MM.1S (cell line): Measurements from ENCODE around the gene NAGPA.

ENCODE experiments used
- CTCF ChIP-seq: fragments of 300-600 bp; sonication (generic); IDR thresholded peaks from 2 replicates; pipeline ENCODE4 v1.5.1; 2016; ENCODE audit warnings: antibody characterized with exemption, low read length, mixed read lengths
- EZH2phosphoT487 ChIP-seq: fragments of 300-600 bp; sonication (generic); IDR thresholded peaks from 2 replicates; pipeline ENCODE4 v1.6.1; 2018; ENCODE audit warnings: antibody characterized with exemption, low read length

DNA sequence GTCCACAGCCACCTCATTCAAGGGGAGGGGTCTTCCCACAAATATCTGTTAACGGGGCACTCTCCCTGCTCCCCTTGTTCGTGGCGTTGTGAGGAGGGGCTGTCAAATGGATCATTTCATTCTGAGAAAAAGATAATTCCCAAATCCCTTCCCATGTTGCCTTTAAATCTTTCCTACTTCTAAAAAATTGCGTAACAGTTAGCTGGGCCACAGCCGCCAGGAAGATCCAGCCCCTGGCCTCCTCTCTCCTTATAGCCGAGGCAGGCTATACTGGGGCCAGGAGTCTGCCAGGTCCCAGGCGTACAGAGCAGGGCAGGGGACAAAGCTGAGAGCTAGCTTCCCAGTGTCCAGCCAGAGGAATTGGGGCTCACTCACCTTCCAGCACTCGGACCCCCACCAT, 31.6 kb upstream of the NAGPA start:
- TF ChIP-seq EZH2phosphoT487: no peak
- TF ChIP-seq CTCF: no peak
